Liver (tissue), 9 donors: ENCODE data around the gene PTGIR. TPM values are rescaled to one million over a fixed set of nuclear protein-coding genes. Genes with fewer than 3 reads are reported as not detected.

Experiments used
- DNase-seq: peaks from one replicate; pipeline ENCODE4 v3.0.0-alpha.2; 2017; ENCODE audit warnings: low spot score
- H3K27ac ChIP-seq, 2 donors: one replicate each; pipeline ENCODE4 v1.7.0; 2013; ENCODE audit warnings: inconsistent platforms in 2 of 2, low read length in 2 of 2, control low read depth in 1 of 2, low read depth in 1 of 2, mild to moderate bottlenecking in 1 of 2
- H3K27me3 ChIP-seq, 4 donors: one replicate each; pipeline versions ENCODE4 v1.6.1 to v1.7.0; 2013; ENCODE audit warnings: low read length in 3 of 4, inconsistent platforms in 1 of 4, mild to moderate bottlenecking in 1 of 4, moderate library complexity in 1 of 4; ENCODE audit not compliant: control insufficient read depth in 4 of 4, insufficient read depth in 4 of 4
- H3K36me3 ChIP-seq, 4 donors: one replicate each; pipeline versions ENCODE4 v1.6.1 to v1.7.0; 2013; ENCODE audit warnings: low read length in 3 of 4, mild to moderate bottlenecking in 3 of 4, low read depth in 1 of 4, moderate library complexity in 1 of 4; ENCODE audit not compliant: control insufficient read depth in 4 of 4, insufficient read depth in 3 of 4
- H3K4me1 ChIP-seq, 4 donors: one replicate each; pipeline versions ENCODE4 v1.6.1 to v1.7.0; 2013; ENCODE audit warnings: low read length in 3 of 4, mild to moderate bottlenecking in 3 of 4, moderate library complexity in 1 of 4; ENCODE audit not compliant: control insufficient read depth in 4 of 4, insufficient read depth in 4 of 4
- H3K4me3 ChIP-seq, 3 donors: one replicate each; pipeline versions ENCODE4 v1.6.1 to v1.7.0; 2013; ENCODE audit warnings: low read length in 3 of 3, control low read depth in 1 of 3, low read depth in 1 of 3, mild to moderate bottlenecking in 1 of 3
- H3K9ac ChIP-seq, 2 donors: one replicate each; pipeline ENCODE4 v1.7.0; 2013; ENCODE audit warnings: low read length in 2 of 2, mild to moderate bottlenecking in 2 of 2, moderate library complexity in 2 of 2, control low read depth in 1 of 2, low read depth in 1 of 2
- H3K9me3 ChIP-seq, 4 donors: one replicate each; pipeline versions ENCODE4 v1.6.1 to v1.7.0; 2013; ENCODE audit warnings: low read length in 3 of 4; ENCODE audit not compliant: control insufficient read depth in 4 of 4
- EGR1 ChIP-seq, 2 donors: IDR thresholded peaks; 2 replicates each; pipeline ENCODE4 v1.6.1; 2016 to 2018; ENCODE audit warnings: antibody characterized with exemption in 2 of 2, low read depth in 2 of 2
- FOXA1 ChIP-seq: IDR thresholded peaks from 2 replicates; pipeline ENCODE4 v1.6.1; 2016; ENCODE audit warnings: antibody characterized with exemption
- FOXA2 ChIP-seq: IDR thresholded peaks from 2 replicates; pipeline ENCODE4 v1.6.1; 2016; ENCODE audit warnings: antibody characterized with exemption
- GABPA ChIP-seq, 2 donors: IDR thresholded peaks in 1 of 2; conservative IDR thresholded peaks in 1 of 2; 2 replicates each; pipeline ENCODE4 v1.6.1; 2016; ENCODE audit warnings: antibody characterized with exemption in 2 of 2, mild to moderate bottlenecking in 1 of 2, moderate library complexity in 1 of 2
- HNF4A ChIP-seq, 2 donors: conservative IDR thresholded peaks; 2 replicates each; pipeline ENCODE4 v1.6.1; 2016; ENCODE audit warnings: antibody characterized with exemption in 2 of 2, mild to moderate bottlenecking in 2 of 2
- HNF4G ChIP-seq: IDR thresholded peaks from 2 replicates; pipeline ENCODE4 v1.6.1; 2016; ENCODE audit warnings: antibody characterized with exemption
- JUND ChIP-seq, 2 donors: IDR thresholded peaks; 2 replicates each; pipeline ENCODE4 v1.6.1; 2016; ENCODE audit warnings: antibody characterized with exemption in 2 of 2
- NR2F2 ChIP-seq: IDR thresholded peaks from 2 replicates; pipeline ENCODE4 v1.6.1; 2016; ENCODE audit warnings: antibody characterized with exemption
- RAD21 ChIP-seq, 2 donors: IDR thresholded peaks; 2 replicates each; pipeline ENCODE4 v1.6.1; 2016; ENCODE audit warnings: antibody characterized with exemption in 2 of 2, mild to moderate bottlenecking in 2 of 2
- RXRA ChIP-seq, 2 donors: IDR thresholded peaks; 2 replicates each; pipeline ENCODE4 v1.6.1; 2017 to 2018; ENCODE audit warnings: antibody characterized with exemption in 2 of 2, mild to moderate bottlenecking in 1 of 2
- SP1 ChIP-seq: IDR thresholded peaks from 2 replicates; pipeline ENCODE4 v1.6.1; 2018; ENCODE audit warnings: antibody characterized with exemption, mild to moderate bottlenecking
- TAF1 ChIP-seq: conservative IDR thresholded peaks from 2 replicates; pipeline ENCODE4 v1.6.1; 2016; ENCODE audit warnings: antibody characterized with exemption, mild to moderate bottlenecking
- YY1 ChIP-seq: IDR thresholded peaks from 2 replicates; pipeline ENCODE4 v1.6.1; 2016; ENCODE audit warnings: antibody characterized with exemption, mild to moderate bottlenecking
- WGBS: extraction: QIAGEN DNeasy Blood & Tissue Kit; methylation state at CpG from one replicate; pipeline ENCODE4 v1.1.7; 2013; 5-methylcytosine and 5-hydroxymethylcytosine counted together
- polyA plus RNA-seq, 2 donors: library from polyadenylated mRNA; stranded (reverse) in 1 of 2; unstranded in 1 of 2; fragments of 200-250 nt in 1 of 2; fragments of >200 nt in 1 of 2; fragmentation: Nextera tagmentation in 1 of 2; extraction: Ambion mirVana in 1 of 2; gene quantifications; one replicate each; pipeline versions ENCODE4 v1.2.1 to v1.2.3, GENCODE V29; 2013 to 2015
- total RNA-seq, 2 donors: library from RNA; depleted of rRNA; stranded (reverse); fragments of >200 nt; gene quantifications; one replicate each; pipeline ENCODE4 v1.2.3, GENCODE V29; 2014
- TF ChIP-seq, protein P1 (sequence below): IDR thresholded peaks from 2 replicates; pipeline ENCODE4 v1.6.1; 2016; ENCODE audit warnings: antibody characterized with exemption
- TF ChIP-seq, protein P2 (sequence below): fragments of 150-350 bp; IDR thresholded peaks from 2 replicates; pipeline ENCODE4 v1.5.1; 2017; ENCODE audit warnings: improper control_type of control experiment, low read depth, low read length; ENCODE audit not compliant: missing input control
- TF ChIP-seq, protein P3 (sequence below): IDR thresholded peaks from 2 replicates; pipeline ENCODE4 v1.6.1; 2016; ENCODE audit warnings: antibody characterized with exemption, mild to moderate bottlenecking
- TF ChIP-seq, protein P4 (sequence below): IDR thresholded peaks from 2 replicates; pipeline ENCODE4 v1.6.1; 2016; ENCODE audit warnings: antibody characterized with exemption
- TF ChIP-seq, protein P5 (sequence below): IDR thresholded peaks from 2 replicates; pipeline ENCODE4 v1.6.1; 2016; ENCODE audit warnings: antibody characterized with exemption
- donor health status: healthy.
- donor health status: healthy.
- donor health status: healthy.
- donor health status: healthy.
- donor health status: healthy.

Gene PTGIR
- total and polyA plus RNA-seq, 4 donors, result 1.4 to 5.9 (median 2.9) TPM

DNA sequence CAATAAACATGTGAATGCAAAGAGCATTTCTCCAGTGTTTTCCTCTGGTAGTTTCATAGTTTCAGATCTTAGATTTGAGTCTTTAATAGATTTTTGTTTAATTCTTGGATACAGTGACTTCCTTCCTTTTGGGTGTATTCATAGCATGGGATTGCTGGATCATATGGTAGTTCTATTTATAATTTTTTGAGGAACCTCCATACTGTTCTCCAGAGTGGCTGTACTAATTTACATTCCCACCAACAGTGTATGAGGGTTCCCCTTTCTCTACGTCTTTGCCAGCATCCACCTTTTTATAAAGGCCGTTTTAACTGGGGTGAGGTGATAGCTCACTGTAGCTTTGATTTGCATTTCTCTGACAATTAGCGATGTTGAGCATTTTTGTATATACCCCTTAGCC is 33.0 kb downstream of the PTGIR start:
- Histone ChIP-seq H3K36me3 (no peaks in the 10 kb centered on the region), H3K4me1 (no peaks in the 10 kb centered on the region), H3K9me3 (no peaks in the 10 kb centered on the region), H3K27me3 (no peaks in the 10 kb centered on the region), H3K9ac (no peak overlapping the region), H3K27ac (no peak overlapping the region), H3K4me3 (no peak overlapping the region)
- WGBS, result 84% methylated on average over 3 of the region's 3 CpGs
- no peak for DNase-seq
- TF ChIP-seq SP1 (no peak), GABPA (IDR thresholded peaks at IDR 0.05 in 1 of 2, conservative IDR thresholded peaks at IDR 0.05 in 1 of 2) (no peak), FOXA2 (no peak), RXRA (IDR thresholded peaks at IDR 0.05) (no peak), HNF4G (no peak), RAD21 (IDR thresholded peaks at IDR 0.05) (no peak), TAF1 (no peak), FOXA1 (no peak), EGR1 (IDR thresholded peaks at IDR 0.05; ENCODE audit: low read depth in 2 of 2) (no peak), YY1 (no peak)
- TF ChIP-seq, protein P1, sequence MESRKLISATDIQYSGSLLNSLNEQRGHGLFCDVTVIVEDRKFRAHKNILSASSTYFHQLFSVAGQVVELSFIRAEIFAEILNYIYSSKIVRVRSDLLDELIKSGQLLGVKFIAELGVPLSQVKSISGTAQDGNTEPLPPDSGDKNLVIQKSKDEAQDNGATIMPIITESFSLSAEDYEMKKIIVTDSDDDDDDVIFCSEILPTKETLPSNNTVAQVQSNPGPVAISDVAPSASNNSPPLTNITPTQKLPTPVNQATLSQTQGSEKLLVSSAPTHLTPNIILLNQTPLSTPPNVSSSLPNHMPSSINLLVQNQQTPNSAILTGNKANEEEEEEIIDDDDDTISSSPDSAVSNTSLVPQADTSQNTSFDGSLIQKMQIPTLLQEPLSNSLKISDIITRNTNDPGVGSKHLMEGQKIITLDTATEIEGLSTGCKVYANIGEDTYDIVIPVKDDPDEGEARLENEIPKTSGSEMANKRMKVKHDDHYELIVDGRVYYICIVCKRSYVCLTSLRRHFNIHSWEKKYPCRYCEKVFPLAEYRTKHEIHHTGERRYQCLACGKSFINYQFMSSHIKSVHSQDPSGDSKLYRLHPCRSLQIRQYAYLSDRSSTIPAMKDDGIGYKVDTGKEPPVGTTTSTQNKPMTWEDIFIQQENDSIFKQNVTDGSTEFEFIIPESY, result no peak
- TF ChIP-seq, protein P2, sequence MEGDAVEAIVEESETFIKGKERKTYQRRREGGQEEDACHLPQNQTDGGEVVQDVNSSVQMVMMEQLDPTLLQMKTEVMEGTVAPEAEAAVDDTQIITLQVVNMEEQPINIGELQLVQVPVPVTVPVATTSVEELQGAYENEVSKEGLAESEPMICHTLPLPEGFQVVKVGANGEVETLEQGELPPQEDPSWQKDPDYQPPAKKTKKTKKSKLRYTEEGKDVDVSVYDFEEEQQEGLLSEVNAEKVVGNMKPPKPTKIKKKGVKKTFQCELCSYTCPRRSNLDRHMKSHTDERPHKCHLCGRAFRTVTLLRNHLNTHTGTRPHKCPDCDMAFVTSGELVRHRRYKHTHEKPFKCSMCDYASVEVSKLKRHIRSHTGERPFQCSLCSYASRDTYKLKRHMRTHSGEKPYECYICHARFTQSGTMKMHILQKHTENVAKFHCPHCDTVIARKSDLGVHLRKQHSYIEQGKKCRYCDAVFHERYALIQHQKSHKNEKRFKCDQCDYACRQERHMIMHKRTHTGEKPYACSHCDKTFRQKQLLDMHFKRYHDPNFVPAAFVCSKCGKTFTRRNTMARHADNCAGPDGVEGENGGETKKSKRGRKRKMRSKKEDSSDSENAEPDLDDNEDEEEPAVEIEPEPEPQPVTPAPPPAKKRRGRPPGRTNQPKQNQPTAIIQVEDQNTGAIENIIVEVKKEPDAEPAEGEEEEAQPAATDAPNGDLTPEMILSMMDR, result no peak

DNA sequence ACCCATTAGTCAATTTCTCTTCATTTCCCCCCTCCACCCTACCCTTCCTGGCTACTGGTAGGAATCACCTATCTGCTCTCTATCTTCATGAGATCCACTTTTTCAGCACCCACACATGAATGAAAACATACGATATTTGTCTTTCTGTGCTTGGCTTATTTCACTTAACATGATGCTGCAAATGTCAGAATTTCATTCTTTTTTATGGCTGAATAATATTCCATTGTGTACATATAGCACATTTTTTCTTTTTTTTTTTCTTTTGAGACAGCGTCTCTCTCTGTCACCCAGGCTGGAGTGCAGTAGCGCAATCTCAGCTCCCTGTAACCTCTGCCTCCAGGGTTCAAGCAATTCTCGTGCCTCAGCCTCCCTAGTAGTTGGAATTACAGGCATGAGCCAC is 33.6 kb downstream of the PTGIR start:
- Histone ChIP-seq H3K36me3 (no peaks in the 10 kb centered on the region), H3K9ac (no peak overlapping the region), H3K9me3 (no peaks in the 10 kb centered on the region), H3K4me1 (no peaks in the 10 kb centered on the region), H3K27me3 (no peaks in the 10 kb centered on the region), H3K27ac (no peak overlapping the region), H3K4me3 (no peak overlapping the region)
- no peak for DNase-seq
- WGBS, result 97% methylated on average over 4 of the region's 4 CpGs
- TF ChIP-seq, protein P3, sequence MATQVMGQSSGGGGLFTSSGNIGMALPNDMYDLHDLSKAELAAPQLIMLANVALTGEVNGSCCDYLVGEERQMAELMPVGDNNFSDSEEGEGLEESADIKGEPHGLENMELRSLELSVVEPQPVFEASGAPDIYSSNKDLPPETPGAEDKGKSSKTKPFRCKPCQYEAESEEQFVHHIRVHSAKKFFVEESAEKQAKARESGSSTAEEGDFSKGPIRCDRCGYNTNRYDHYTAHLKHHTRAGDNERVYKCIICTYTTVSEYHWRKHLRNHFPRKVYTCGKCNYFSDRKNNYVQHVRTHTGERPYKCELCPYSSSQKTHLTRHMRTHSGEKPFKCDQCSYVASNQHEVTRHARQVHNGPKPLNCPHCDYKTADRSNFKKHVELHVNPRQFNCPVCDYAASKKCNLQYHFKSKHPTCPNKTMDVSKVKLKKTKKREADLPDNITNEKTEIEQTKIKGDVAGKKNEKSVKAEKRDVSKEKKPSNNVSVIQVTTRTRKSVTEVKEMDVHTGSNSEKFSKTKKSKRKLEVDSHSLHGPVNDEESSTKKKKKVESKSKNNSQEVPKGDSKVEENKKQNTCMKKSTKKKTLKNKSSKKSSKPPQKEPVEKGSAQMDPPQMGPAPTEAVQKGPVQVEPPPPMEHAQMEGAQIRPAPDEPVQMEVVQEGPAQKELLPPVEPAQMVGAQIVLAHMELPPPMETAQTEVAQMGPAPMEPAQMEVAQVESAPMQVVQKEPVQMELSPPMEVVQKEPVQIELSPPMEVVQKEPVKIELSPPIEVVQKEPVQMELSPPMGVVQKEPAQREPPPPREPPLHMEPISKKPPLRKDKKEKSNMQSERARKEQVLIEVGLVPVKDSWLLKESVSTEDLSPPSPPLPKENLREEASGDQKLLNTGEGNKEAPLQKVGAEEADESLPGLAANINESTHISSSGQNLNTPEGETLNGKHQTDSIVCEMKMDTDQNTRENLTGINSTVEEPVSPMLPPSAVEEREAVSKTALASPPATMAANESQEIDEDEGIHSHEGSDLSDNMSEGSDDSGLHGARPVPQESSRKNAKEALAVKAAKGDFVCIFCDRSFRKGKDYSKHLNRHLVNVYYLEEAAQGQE, result no peak
- TF ChIP-seq RXRA (IDR thresholded peaks at IDR 0.05) (no peak), EGR1 (IDR thresholded peaks at IDR 0.05; ENCODE audit: low read depth in 2 of 2) (no peak), SP1 (no peak), YY1 (no peak), RAD21 (IDR thresholded peaks at IDR 0.05) (no peak), NR2F2 (no peak), GABPA (IDR thresholded peaks at IDR 0.05 in 1 of 2, conservative IDR thresholded peaks at IDR 0.05 in 1 of 2) (no peak), HNF4A (conservative IDR thresholded peaks at IDR 0.05) (no peak), FOXA2 (no peak), HNF4G (no peak), FOXA1 (no peak), TAF1 (no peak), JUND (IDR thresholded peaks at IDR 0.05) (no peak)
- TF ChIP-seq, protein P4, sequence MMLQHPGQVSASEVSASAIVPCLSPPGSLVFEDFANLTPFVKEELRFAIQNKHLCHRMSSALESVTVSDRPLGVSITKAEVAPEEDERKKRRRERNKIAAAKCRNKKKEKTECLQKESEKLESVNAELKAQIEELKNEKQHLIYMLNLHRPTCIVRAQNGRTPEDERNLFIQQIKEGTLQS, result no peak
- TF ChIP-seq, protein P2, result no peak
- TF ChIP-seq, protein P5, sequence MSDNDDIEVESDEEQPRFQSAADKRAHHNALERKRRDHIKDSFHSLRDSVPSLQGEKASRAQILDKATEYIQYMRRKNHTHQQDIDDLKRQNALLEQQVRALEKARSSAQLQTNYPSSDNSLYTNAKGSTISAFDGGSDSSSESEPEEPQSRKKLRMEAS, result no peak
- TF ChIP-seq, protein P1, result no peak
